Body of pancreas (tissue), 4 donors: ENCODE measurements around the gene ORMDL2.

Experiments used
- CTCF ChIP-seq, 7 experiments: fragments of 450-650 bp in 4 of 7; fragments of 200-600 bp in 3 of 7; sonication (generic) in 3 of 7; IDR thresholded peaks; one replicate each; pipeline ENCODE4 v1.5.1; 2016 to 2019; ENCODE audit warnings: antibody characterized with exemption in 7 of 7
- POLR2A ChIP-seq, 3 donors: fragments of 450-650 bp; IDR thresholded peaks; one replicate each; pipeline ENCODE4 v1.6.1; 2016; ENCODE audit warnings: antibody characterized with exemption in 3 of 3, mild to moderate bottlenecking in 2 of 3

- TF ChIP-seq CTCF (IDR thresholded peaks at IDR 0.05) (no peak), POLR2A (IDR thresholded peaks at IDR 0.05) (no peak)
Observed at GRCh38 chr12:55780685-55781084, 37.2 kb upstream of the ORMDL2 start.
